Astrocyte (in vitro differentiated cells and primary cell): ENCODE data around the gene ETFA. TPM values are rescaled to one million over a fixed set of nuclear protein-coding genes. Genes with fewer than 3 reads are reported as not detected.

Experiments used
- DNase-seq: peaks from one replicate; pipeline ENCODE4 v3.0.0-alpha.2; 2010; ENCODE audit warnings: low read depth
- FAIRE-seq: peaks from 2 replicates; lab custom pipeline; 2011; peaks lifted over from hg19 to GRCh38; lab: Jason Lieb, UNC
- H2AFZ ChIP-seq: 2 replicates; pipeline ENCODE4 v1.6.0; 2012; ENCODE audit warnings: low read depth, low read length, inconsistent platforms
- H3K27ac ChIP-seq: 2 replicates; pipeline ENCODE4 v1.5.1; 2011; ENCODE audit warnings: low read depth, low read length, inconsistent platforms
- H3K27me3 ChIP-seq: 2 replicates; pipeline ENCODE4 v1.6.0; 2011; ENCODE audit warnings: low read length, inconsistent platforms; ENCODE audit not compliant: insufficient read depth
- H3K36me3 ChIP-seq: 2 replicates; pipeline ENCODE4 v1.5.1; 2011; ENCODE audit warnings: low read length, inconsistent platforms; ENCODE audit not compliant: insufficient read depth
- H3K4me1 ChIP-seq: 2 replicates; pipeline ENCODE4 v1.5.1; 2011; ENCODE audit warnings: low read length, inconsistent platforms; ENCODE audit not compliant: insufficient read depth
- H3K4me2 ChIP-seq: 2 replicates; pipeline ENCODE4 v1.6.0; 2012; ENCODE audit warnings: low read length, inconsistent platforms
- H3K4me3 ChIP-seq: 2 replicates; pipeline ENCODE4 v1.5.1; 2011; ENCODE audit warnings: low read depth, mild to moderate bottlenecking, low read length, inconsistent platforms; ENCODE audit not compliant: insufficient read depth
- H3K79me2 ChIP-seq: 2 replicates; pipeline ENCODE4 v1.6.0; 2012; ENCODE audit warnings: mild to moderate bottlenecking, low read length, inconsistent platforms; ENCODE audit not compliant: insufficient read depth
- H3K9ac ChIP-seq: 2 replicates; pipeline ENCODE4 v1.6.0; 2012; ENCODE audit warnings: mild to moderate bottlenecking, low read length, inconsistent platforms
- H3K9me3 ChIP-seq: 2 replicates; pipeline ENCODE4 v1.5.1; 2012; ENCODE audit warnings: low read depth, mild to moderate bottlenecking, low read length, inconsistent platforms; ENCODE audit not compliant: insufficient read depth
- H4K20me1 ChIP-seq: 2 replicates; pipeline ENCODE4 v1.6.0; 2012; ENCODE audit warnings: low read length, inconsistent platforms; ENCODE audit not compliant: insufficient read depth
- H3K27ac Mint-ChIP-seq: one replicate; pipeline ENCODE4 v1.8.0; 2021; ENCODE audit warnings: mild to moderate bottlenecking, mixed read lengths; ENCODE audit not compliant: unreplicated experiment
- H3K27me3 Mint-ChIP-seq: one replicate; pipeline ENCODE4 v1.8.0; 2021; ENCODE audit warnings: low read depth, mixed read lengths; ENCODE audit not compliant: unreplicated experiment
- H3K36me3 Mint-ChIP-seq: one replicate; pipeline ENCODE4 v1.8.0; 2021; ENCODE audit warnings: low read depth, mixed read lengths; ENCODE audit not compliant: unreplicated experiment
- H3K4me1 Mint-ChIP-seq: one replicate; pipeline ENCODE4 v1.8.0; 2021; ENCODE audit warnings: low read depth, mixed read lengths; ENCODE audit not compliant: unreplicated experiment
- H3K4me3 Mint-ChIP-seq: one replicate; pipeline ENCODE4 v1.8.0; 2021; ENCODE audit warnings: mild to moderate bottlenecking, moderate library complexity, mixed read lengths; ENCODE audit not compliant: unreplicated experiment
- H3K9me3 Mint-ChIP-seq: one replicate; pipeline ENCODE4 v1.8.0; 2021; ENCODE audit warnings: mild to moderate bottlenecking, mixed read lengths; ENCODE audit not compliant: unreplicated experiment
- EZH2 ChIP-seq: IDR thresholded peaks from 2 replicates; pipeline ENCODE4 v1.6.1; 2012; ENCODE audit warnings: mild to moderate bottlenecking, low read length, inconsistent platforms; ENCODE audit not compliant: insufficient read depth
- total RNA-seq: library from RNA; stranded (reverse); gene quantifications from 2 replicates; pipeline ENCODE4 v1.2.1, GENCODE V29; 2021
- TF ChIP-seq, protein P1 (sequence below): IDR thresholded peaks from 2 replicates; pipeline ENCODE4 v1.5.1; 2011; ENCODE audit warnings: low read depth, mild to moderate bottlenecking, inconsistent platforms, low read length, moderate library complexity; ENCODE audit not compliant: insufficient read depth

ETFA gene
- total RNA-seq, 1 donor from 2014 or later, result 126 TPM

DNA sequence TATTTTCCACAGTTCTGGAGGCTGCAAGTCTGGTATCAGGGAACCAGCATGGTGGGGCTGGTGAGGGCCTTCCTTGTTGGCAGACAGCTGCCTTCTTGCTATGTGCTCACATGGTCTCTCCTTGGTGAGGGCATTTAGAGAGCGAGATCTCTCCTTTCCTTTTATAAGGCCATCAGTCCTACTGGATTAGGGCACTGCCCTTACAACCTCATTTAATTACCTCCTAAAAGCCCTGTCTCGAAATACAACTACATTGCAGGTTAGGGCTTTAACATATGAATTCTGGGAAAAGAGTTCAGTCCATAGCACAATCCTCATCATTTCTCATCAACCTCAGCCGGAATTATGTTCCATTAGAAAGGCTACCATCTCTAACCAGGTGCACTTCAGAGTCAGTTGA lies 47.2 kb upstream of the ETFA start:
- DNase-seq (no peak), FAIRE-seq (no peak)
- no peaks in the 10 kb centered on the region for H3K9me3 Mint-ChIP-seq
- H3K9ac ChIP-seq, result no peak overlapping the region
- H3K36me3 ChIP-seq, result no peaks in the 10 kb centered on the region
- no peaks in the 10 kb centered on the region for H3K4me1 Mint-ChIP-seq
- no peak overlapping the region for H3K4me3 ChIP-seq
- no peak overlapping the region for H3K4me2 ChIP-seq
- no peaks in the 10 kb centered on the region for H3K9me3 ChIP-seq
- no peak overlapping the region for H3K27ac ChIP-seq
- H3K27me3 ChIP-seq, result no peaks in the 10 kb centered on the region
- no peak overlapping the region for H3K4me3 Mint-ChIP-seq
- TF ChIP-seq, protein P1, sequence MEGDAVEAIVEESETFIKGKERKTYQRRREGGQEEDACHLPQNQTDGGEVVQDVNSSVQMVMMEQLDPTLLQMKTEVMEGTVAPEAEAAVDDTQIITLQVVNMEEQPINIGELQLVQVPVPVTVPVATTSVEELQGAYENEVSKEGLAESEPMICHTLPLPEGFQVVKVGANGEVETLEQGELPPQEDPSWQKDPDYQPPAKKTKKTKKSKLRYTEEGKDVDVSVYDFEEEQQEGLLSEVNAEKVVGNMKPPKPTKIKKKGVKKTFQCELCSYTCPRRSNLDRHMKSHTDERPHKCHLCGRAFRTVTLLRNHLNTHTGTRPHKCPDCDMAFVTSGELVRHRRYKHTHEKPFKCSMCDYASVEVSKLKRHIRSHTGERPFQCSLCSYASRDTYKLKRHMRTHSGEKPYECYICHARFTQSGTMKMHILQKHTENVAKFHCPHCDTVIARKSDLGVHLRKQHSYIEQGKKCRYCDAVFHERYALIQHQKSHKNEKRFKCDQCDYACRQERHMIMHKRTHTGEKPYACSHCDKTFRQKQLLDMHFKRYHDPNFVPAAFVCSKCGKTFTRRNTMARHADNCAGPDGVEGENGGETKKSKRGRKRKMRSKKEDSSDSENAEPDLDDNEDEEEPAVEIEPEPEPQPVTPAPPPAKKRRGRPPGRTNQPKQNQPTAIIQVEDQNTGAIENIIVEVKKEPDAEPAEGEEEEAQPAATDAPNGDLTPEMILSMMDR, result no peak
- TF ChIP-seq EZH2, result no peak
- H3K79me2 ChIP-seq, result no peaks in the 10 kb centered on the region
- no peaks in the 10 kb centered on the region for H3K36me3 Mint-ChIP-seq
- H4K20me1 ChIP-seq, result no peaks in the 10 kb centered on the region
- peaks cover 19% of the 10 kb centered on the region for H3K27me3 Mint-ChIP-seq
- H3K4me1 ChIP-seq, result no peaks in the 10 kb centered on the region
- H2AFZ ChIP-seq, result no peak overlapping the region
- H3K27ac Mint-ChIP-seq, result no peak overlapping the region

DNA sequence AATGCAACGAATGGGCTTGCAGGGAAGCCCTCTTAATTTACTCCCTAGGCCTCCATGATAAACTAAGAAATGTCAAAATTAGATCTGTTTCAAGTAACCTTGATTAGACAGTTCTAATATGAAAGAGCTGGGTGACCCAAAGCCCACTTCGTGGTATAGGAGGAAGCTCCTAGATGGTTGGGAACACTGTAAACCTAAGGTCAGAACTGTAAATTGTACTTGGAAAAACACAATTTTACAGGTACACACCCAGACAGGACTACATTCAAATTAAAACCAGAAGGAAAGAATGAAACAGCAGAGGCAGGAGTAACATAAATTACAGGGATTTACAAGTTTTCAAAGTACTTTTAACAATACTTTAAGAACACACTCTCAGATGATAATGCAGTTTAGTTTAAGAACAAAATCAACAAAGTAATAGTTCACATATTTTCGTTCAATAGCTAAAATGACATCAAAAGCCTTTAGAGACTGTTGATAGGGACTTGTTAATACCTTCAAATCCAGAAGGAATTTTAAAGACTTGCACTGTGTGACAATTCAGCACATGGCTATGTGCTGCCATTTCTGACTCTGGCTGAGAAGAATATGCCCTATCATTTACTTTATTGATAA lies 43.7 kb upstream of the ETFA start:
- DNase-seq (no peak), FAIRE-seq (no peak)
- Histone ChIP-seq H3K27me3 (no peaks in the 10 kb centered on the region), H3K79me2 (no peaks in the 10 kb centered on the region), H3K9me3 (no peaks in the 10 kb centered on the region), H3K36me3 (no peaks in the 10 kb centered on the region), H3K9ac (no peak overlapping the region), H2AFZ (no peak overlapping the region), H3K4me3 (no peak overlapping the region), H3K4me1 (no peaks in the 10 kb centered on the region), H3K27ac (no peak overlapping the region), H3K4me2 (no peak overlapping the region), H4K20me1 (no peaks in the 10 kb centered on the region)
- peaks cover 22% of the 10 kb centered on the region for H3K27me3 Mint-ChIP-seq
- H3K4me3 Mint-ChIP-seq, result no peak overlapping the region
- no peak overlapping the region for H3K27ac Mint-ChIP-seq
- H3K9me3 Mint-ChIP-seq, result no peaks in the 10 kb centered on the region
- H3K36me3 Mint-ChIP-seq, result no peaks in the 10 kb centered on the region
- no peaks in the 10 kb centered on the region for H3K4me1 Mint-ChIP-seq
- TF ChIP-seq, protein P1, result no peak

DNA sequence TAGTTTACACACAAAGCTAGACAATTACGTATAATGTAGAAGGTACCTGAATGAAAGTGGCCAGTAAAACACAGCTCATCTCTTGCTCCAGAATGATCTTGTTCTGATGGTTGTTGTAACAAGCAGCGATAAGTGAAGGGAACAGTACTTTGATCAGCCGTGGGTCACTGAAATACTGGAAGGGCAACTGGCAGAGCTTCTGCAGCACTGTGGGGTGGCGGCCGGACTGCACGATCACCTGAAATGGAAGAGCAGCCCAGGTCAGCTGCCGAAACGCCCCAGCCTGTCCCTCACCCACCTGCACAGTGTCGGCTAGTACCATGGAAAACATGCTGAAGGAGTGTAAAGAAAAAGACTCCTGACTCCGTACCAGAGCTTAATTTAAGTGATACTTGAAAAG lies 42.6 kb upstream of the ETFA start:
- Histone ChIP-seq H3K9ac (no peak overlapping the region), H2AFZ (no peak overlapping the region), H3K4me3 (no peak overlapping the region), H3K4me2 (no peak overlapping the region), H3K27ac (no peak overlapping the region), H3K36me3 (no peaks in the 10 kb centered on the region), H3K4me1 (no peaks in the 10 kb centered on the region), H4K20me1 (no peaks in the 10 kb centered on the region), H3K27me3 (no peaks in the 10 kb centered on the region), H3K9me3 (no peaks in the 10 kb centered on the region), H3K79me2 (no peaks in the 10 kb centered on the region)
- DNase-seq (no peak), FAIRE-seq (no peak)
- no peak for TF ChIP-seq EZH2
- TF ChIP-seq, protein P1, result no peak
- H3K9me3 Mint-ChIP-seq, result no peaks in the 10 kb centered on the region
- peaks cover 4% of the 10 kb centered on the region for H3K4me1 Mint-ChIP-seq
- no peaks in the 10 kb centered on the region for H3K36me3 Mint-ChIP-seq
- no peak overlapping the region for H3K27ac Mint-ChIP-seq
- peaks cover 23% of the 10 kb centered on the region for H3K27me3 Mint-ChIP-seq
- no peak overlapping the region for H3K4me3 Mint-ChIP-seq
